Occipital lobe (tissue), 2 donors: Measurements from ENCODE around the gene ZCCHC9. TPM values are rescaled to one million over a fixed set of nuclear protein-coding genes. Genes with fewer than 3 reads are reported as not detected.
"Not testable (repeated sequence)": the region's sequence is repeated elsewhere in the genome, so short reads cannot be mapped to it uniquely, and the experiment has no call there.

Source experiments
- DNase-seq: peaks from one replicate; lab custom pipeline; 2025; lab: John Stamatoyannopoulos, UW
- total RNA-seq: library from RNA; depleted of rRNA; stranded (reverse); fragments of >200 nt; gene quantifications from one replicate; pipeline ENCODE4 v1.2.3, GENCODE V29; 2014

Gene ZCCHC9
- total RNA-seq, result 10.3 TPM

GRCh38 chr5:81301271-81302015 lies at the start of gene ZCCHC9:
Gene ZCCHC9 (plus strand): TSS chr5:81301587. CDS start chr5:81304758, 3,171 bp downstream.
- peak; percentile 90 for DNase-seq

- DNase-seq, result no peak
Measured at GRCh38 chr5:81251922-81252321, 49.5 kb upstream of the ZCCHC9 start.

GRCh38 chr5:81252904-81253303 lies 48.5 kb upstream of the ZCCHC9 start:
- no peak for DNase-seq

GRCh38 chr5:81253875-81254274 lies 47.5 kb upstream of the ZCCHC9 start:
- DNase-seq, result no peak

- no peak for DNase-seq
Measured at GRCh38 chr5:81254886-81255559, 46.4 kb upstream of the ZCCHC9 start.

GRCh38 chr5:81256766-81257165 lies 44.6 kb upstream of the ZCCHC9 start:
- DNase-seq, result no peak

- DNase-seq, result not testable (repeated sequence)
Measured at GRCh38 chr5:81262796-81263195, 38.6 kb upstream of the ZCCHC9 start.

- DNase-seq, result no peak
Measured at GRCh38 chr5:81265101-81265500, 36.3 kb upstream of the ZCCHC9 start.

GRCh38 chr5:81268521-81269196 lies 32.7 kb upstream of the ZCCHC9 start:
- DNase-seq, result no peak

GRCh38 chr5:81269751-81270393 lies 31.5 kb upstream of the ZCCHC9 start:
- no peak for DNase-seq

GRCh38 chr5:81270394-81271027 lies 30.9 kb upstream of the ZCCHC9 start:
- DNase-seq, result not testable (repeated sequence)

GRCh38 chr5:81283976-81284375 lies 17.4 kb upstream of the ZCCHC9 start:
- no peak for DNase-seq

- DNase-seq, result no peak
Measured at GRCh38 chr5:81286059-81286617, 15.2 kb upstream of the ZCCHC9 start.

GRCh38 chr5:81288021-81288433 lies 13.4 kb upstream of the ZCCHC9 start:
- no peak for DNase-seq

- DNase-seq, result no peak
Measured at GRCh38 chr5:81290146-81290545, 11.2 kb upstream of the ZCCHC9 start.

GRCh38 chr5:81292130-81292529 lies 9.3 kb upstream of the ZCCHC9 start:
- DNase-seq, result no peak

- not testable (repeated sequence) for DNase-seq
Measured at GRCh38 chr5:81294021-81294420, 7.4 kb upstream of the ZCCHC9 start.

- no peak for DNase-seq
Measured at GRCh38 chr5:81297531-81297930, 3.9 kb upstream of the ZCCHC9 start.

GRCh38 chr5:81300921-81301270 lies 491 bp upstream of the ZCCHC9 start:
- DNase-seq, result no peak

GRCh38 chr5:81302596-81302995 lies 1.2 kb downstream of the ZCCHC9 start:
- no peak for DNase-seq

- DNase-seq, result no peak
Measured at GRCh38 chr5:81303563-81303962, 2.2 kb downstream of the ZCCHC9 start.
